Endothelial cell of umbilical vein (primary cell): ENCODE measurements around the gene DIABLO.
"Not testable (repeated sequence)": the region's sequence is repeated elsewhere in the genome, so short reads cannot be mapped to it uniquely, and the experiment has no call there.

ENCODE experiments used
- EZH2 ChIP-seq: IDR thresholded peaks from 2 replicates; pipeline ENCODE4 v1.6.1; 2012; ENCODE audit warnings: borderline replicate concordance, low read depth, mild to moderate bottlenecking, moderate library complexity, low read length, inconsistent platforms; ENCODE audit not compliant: severe bottlenecking
- GATA2 ChIP-seq: IDR thresholded peaks from 2 replicates; pipeline ENCODE4 v1.7.0; 2011; ENCODE audit warnings: low read depth, mild to moderate bottlenecking, moderate library complexity, mixed read lengths, low read length; ENCODE audit not compliant: insufficient read length, insufficient read depth
- POLR2A ChIP-seq: IDR thresholded peaks from 2 replicates; pipeline ENCODE4 v1.6.1; 2012; ENCODE audit warnings: low read depth, mild to moderate bottlenecking, control low read depth, low read length
- POLR2AphosphoS5 ChIP-seq: IDR thresholded peaks from 2 replicates; pipeline ENCODE4 v1.6.1; 2012; ENCODE audit warnings: low read depth, mild to moderate bottlenecking, control low read depth, low read length, moderate library complexity; ENCODE audit not compliant: insufficient read depth
- TF ChIP-seq, protein P1 (sequence below), 2 donors: IDR thresholded peaks; 1 replicate in 1 of 2; 2 replicates in 1 of 2; pipeline ENCODE4 v1.5.1; 2011; ENCODE audit warnings: low read length in 2 of 2, mild to moderate bottlenecking in 2 of 2, moderate library complexity in 2 of 2, control low read depth in 1 of 2, inconsistent platforms in 1 of 2, low read depth in 1 of 2; ENCODE audit not compliant: insufficient read depth in 1 of 2; ENCODE audit errors: extremely low read depth in 1 of 2

- TF ChIP-seq, protein P1, sequence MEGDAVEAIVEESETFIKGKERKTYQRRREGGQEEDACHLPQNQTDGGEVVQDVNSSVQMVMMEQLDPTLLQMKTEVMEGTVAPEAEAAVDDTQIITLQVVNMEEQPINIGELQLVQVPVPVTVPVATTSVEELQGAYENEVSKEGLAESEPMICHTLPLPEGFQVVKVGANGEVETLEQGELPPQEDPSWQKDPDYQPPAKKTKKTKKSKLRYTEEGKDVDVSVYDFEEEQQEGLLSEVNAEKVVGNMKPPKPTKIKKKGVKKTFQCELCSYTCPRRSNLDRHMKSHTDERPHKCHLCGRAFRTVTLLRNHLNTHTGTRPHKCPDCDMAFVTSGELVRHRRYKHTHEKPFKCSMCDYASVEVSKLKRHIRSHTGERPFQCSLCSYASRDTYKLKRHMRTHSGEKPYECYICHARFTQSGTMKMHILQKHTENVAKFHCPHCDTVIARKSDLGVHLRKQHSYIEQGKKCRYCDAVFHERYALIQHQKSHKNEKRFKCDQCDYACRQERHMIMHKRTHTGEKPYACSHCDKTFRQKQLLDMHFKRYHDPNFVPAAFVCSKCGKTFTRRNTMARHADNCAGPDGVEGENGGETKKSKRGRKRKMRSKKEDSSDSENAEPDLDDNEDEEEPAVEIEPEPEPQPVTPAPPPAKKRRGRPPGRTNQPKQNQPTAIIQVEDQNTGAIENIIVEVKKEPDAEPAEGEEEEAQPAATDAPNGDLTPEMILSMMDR (IDR thresholded peaks at IDR 0.05; ENCODE audit: extremely low read depth in 1 of 2, insufficient read depth in 1 of 2, low read depth in 1 of 2, low read length in 2 of 2): not testable (repeated sequence)
- not testable (repeated sequence) for TF ChIP-seq POLR2AphosphoS5, POLR2A, GATA2, EZH2
These were observed 32.6 kb upstream of the DIABLO start for GRCh38 chr12:122258462-122258861.
